B cell (primary cell): ENCODE measurements around the gene DSCAML1.

Experiments
- CTCF ChIP-seq: fragments of 200-600 bp; IDR thresholded peaks from one replicate; pipeline ENCODE4 v1.8.0; 2022; ENCODE audit warnings: antibody characterized with exemption, mild to moderate bottlenecking
- EZH2 ChIP-seq: IDR thresholded peaks from 2 replicates; pipeline ENCODE4 v1.6.1; 2012; ENCODE audit warnings: borderline replicate concordance, low read depth, mild to moderate bottlenecking, moderate library complexity, low read length; ENCODE audit not compliant: insufficient read depth, poor library complexity, severe bottlenecking

GRCh38 chr11:117806846-117807245, 9.8 kb upstream of the DSCAML1 start:
- TF ChIP-seq CTCF (no peak), EZH2 (no peak)
